ENCODE measurements around the gene UACA.

DNA sequence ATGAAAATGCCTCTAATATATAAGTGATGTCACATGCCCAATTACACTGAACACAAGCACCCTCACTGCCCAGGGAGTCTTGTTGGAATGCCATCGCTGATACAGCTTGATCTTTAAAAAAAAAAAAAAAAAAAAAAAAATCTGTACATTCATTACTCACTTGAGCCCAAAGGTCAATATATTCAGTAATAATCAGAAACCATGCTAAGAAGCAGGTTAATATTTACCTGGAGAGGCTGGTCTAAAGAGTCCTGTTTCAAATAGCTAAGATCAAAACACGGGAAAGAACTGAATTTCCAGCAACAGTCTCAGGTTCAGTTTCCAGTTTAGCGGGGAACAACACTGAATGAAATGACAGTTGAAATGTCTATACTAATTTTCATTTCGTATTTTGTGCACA lies 109.9 kb downstream of the UACA start:
- TF ChIP-seq, protein P1, sequence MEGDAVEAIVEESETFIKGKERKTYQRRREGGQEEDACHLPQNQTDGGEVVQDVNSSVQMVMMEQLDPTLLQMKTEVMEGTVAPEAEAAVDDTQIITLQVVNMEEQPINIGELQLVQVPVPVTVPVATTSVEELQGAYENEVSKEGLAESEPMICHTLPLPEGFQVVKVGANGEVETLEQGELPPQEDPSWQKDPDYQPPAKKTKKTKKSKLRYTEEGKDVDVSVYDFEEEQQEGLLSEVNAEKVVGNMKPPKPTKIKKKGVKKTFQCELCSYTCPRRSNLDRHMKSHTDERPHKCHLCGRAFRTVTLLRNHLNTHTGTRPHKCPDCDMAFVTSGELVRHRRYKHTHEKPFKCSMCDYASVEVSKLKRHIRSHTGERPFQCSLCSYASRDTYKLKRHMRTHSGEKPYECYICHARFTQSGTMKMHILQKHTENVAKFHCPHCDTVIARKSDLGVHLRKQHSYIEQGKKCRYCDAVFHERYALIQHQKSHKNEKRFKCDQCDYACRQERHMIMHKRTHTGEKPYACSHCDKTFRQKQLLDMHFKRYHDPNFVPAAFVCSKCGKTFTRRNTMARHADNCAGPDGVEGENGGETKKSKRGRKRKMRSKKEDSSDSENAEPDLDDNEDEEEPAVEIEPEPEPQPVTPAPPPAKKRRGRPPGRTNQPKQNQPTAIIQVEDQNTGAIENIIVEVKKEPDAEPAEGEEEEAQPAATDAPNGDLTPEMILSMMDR (conservative IDR thresholded peaks at IDR 0.05), result no peak
- TF ChIP-seq EZH2 (IDR thresholded peaks at IDR 0.05; ENCODE audit: low read depth), result no peak

Data from PC-9 (cell line).